Stimulated activated naive B cell treated with anti-CD40 and anti-IgM and Interleukin-4, amounts not matched to agents 10 μg/mL and 1 μg/mL and 100 μg/mL, for 72 hours (primary cell): ENCODE measurements around the gene RNF138.
"Not testable (repeated sequence)": the region's sequence is repeated elsewhere in the genome, so short reads cannot be mapped to it uniquely, and the experiment has no call there.

Experiments
- ATAC-seq, 2 donors: fragments of 150-1000 bp; cut with Tn5 transposase; replicated peaks; 2 replicates each; pipeline ENCODE4 v1.10.0; 2021; ENCODE audit warnings: moderate library complexity in 1 of 2
- DNase-seq: peaks from one replicate; pipeline ENCODE4 v3.0.0; 2021
- H3K27ac Mint-ChIP-seq: one replicate; pipeline ENCODE4 v1.8.0; 2022; ENCODE audit warnings: mild to moderate bottlenecking, mixed read lengths
- H3K27me3 Mint-ChIP-seq, 2 donors: one replicate each; pipeline ENCODE4 v1.8.0; 2022; ENCODE audit warnings: mixed read lengths in 2 of 2
- H3K36me3 Mint-ChIP-seq, 2 donors: one replicate each; pipeline ENCODE4 v1.8.0; 2022; ENCODE audit warnings: mixed read lengths in 2 of 2, mild to moderate bottlenecking in 1 of 2
- H3K4me1 Mint-ChIP-seq, 2 donors: one replicate each; pipeline ENCODE4 v1.8.0; 2022; ENCODE audit warnings: mixed read lengths in 2 of 2, mild to moderate bottlenecking in 1 of 2
- H3K4me3 Mint-ChIP-seq, 2 donors: one replicate each; pipeline ENCODE4 v1.8.0; 2022; ENCODE audit warnings: mild to moderate bottlenecking in 2 of 2, mixed read lengths in 2 of 2, moderate library complexity in 1 of 2
- H3K9me3 Mint-ChIP-seq, 2 donors: one replicate each; pipeline ENCODE4 v1.8.0; 2022; ENCODE audit warnings: mixed read lengths in 2 of 2, mild to moderate bottlenecking in 1 of 2

Gene RNF138

GRCh38 chr18:32086881-32087280 is 4.8 kb upstream of the RNF138 start:
- DNase-seq (no peak), ATAC-seq (no peak)
- Mint-ChIP-seq H3K4me3 (no peak overlapping the region), H3K4me1 (peaks cover 12 to 18% of the 10 kb centered on the region in 2 donors), H3K36me3 (peaks cover 3 to 10% of the 10 kb centered on the region in 2 donors), H3K27me3 (no peaks in the 10 kb centered on the region), H3K27ac (no peak overlapping the region), H3K9me3 (peaks cover 0 to 1% of the 10 kb centered on the region in 2 donors)

- not testable (repeated sequence) for H3K9me3 Mint-ChIP-seq, H3K27me3 Mint-ChIP-seq, H3K4me3 Mint-ChIP-seq, DNase-seq, ATAC-seq
- H3K36me3 Mint-ChIP-seq = peaks cover 25 to 32% of the 10 kb centered on the region in 2 donors
- peaks cover 19 to 30% of the 10 kb centered on the region in 2 donors for H3K4me1 Mint-ChIP-seq
- peak overlapping the region; percentile 82 for H3K27ac Mint-ChIP-seq
Measured at GRCh38 chr18:32090831-32091230, 843 bp upstream of the RNF138 start.

- Mint-ChIP-seq H3K9me3 (no peaks in the 10 kb centered on the region), H3K27ac (peak overlapping the region; percentile 99), H3K27me3 (no peaks in the 10 kb centered on the region), H3K36me3 (peaks cover 29 to 37% of the 10 kb centered on the region in 2 donors), H3K4me3 (peak overlapping the region; percentile 95 to 100), H3K4me1 (peaks cover 21 to 33% of the 10 kb centered on the region in 2 donors)
- DNase-seq (no peak), ATAC-seq (no peak)
Measured at GRCh38 chr18:32091325-32091723, 350 bp upstream of the RNF138 start.

GRCh38 chr18:32092422-32093101 is 888 bp downstream of the RNF138 start:
- peaks cover 30 to 40% of the 10 kb centered on the region in 2 donors for H3K36me3 Mint-ChIP-seq
- H3K4me3 Mint-ChIP-seq = peak overlapping the region; percentile 96 to 100
- no peaks in the 10 kb centered on the region for H3K9me3 Mint-ChIP-seq
- peak overlapping the region; percentile 99 for H3K27ac Mint-ChIP-seq
- no peaks in the 10 kb centered on the region for H3K27me3 Mint-ChIP-seq
- DNase-seq (peak; percentile 99), ATAC-seq (peak; percentile 86 to 90)
- H3K4me1 Mint-ChIP-seq = peaks cover 23 to 39% of the 10 kb centered on the region in 2 donors

GRCh38 chr18:32093102-32093511 is 1.4 kb downstream of the RNF138 start:
- Mint-ChIP-seq H3K9me3 (no peaks in the 10 kb centered on the region), H3K36me3 (peaks cover 31 to 40% of the 10 kb centered on the region in 2 donors), H3K27ac (peak overlapping the region; percentile 99), H3K4me3 (peak overlapping the region; percentile 96 to 100), H3K27me3 (no peaks in the 10 kb centered on the region), H3K4me1 (peaks cover 25 to 39% of the 10 kb centered on the region in 2 donors)
- peak; percentile 43 to 48 for ATAC-seq
- DNase-seq = peak; percentile 58

GRCh38 chr18:32093523-32093922 is 1.8 kb downstream of the RNF138 start:
- Mint-ChIP-seq H3K4me3 (peak overlapping the region; percentile 96 to 100), H3K36me3 (peaks cover 31 to 40% of the 10 kb centered on the region in 2 donors), H3K27ac (peak overlapping the region; percentile 99), H3K27me3 (no peaks in the 10 kb centered on the region), H3K4me1 (peaks cover 25 to 39% of the 10 kb centered on the region in 2 donors), H3K9me3 (no peaks in the 10 kb centered on the region)
- ATAC-seq = no peak
- no peak for DNase-seq

- H3K27me3 Mint-ChIP-seq = no peaks in the 10 kb centered on the region
- peak overlapping the region; percentile 26 to 100 for H3K4me3 Mint-ChIP-seq
- H3K4me1 Mint-ChIP-seq = peaks cover 28 to 45% of the 10 kb centered on the region in 2 donors
- H3K9me3 Mint-ChIP-seq = no peaks in the 10 kb centered on the region
- H3K27ac Mint-ChIP-seq = peak overlapping the region; percentile 49
- H3K36me3 Mint-ChIP-seq = peaks cover 35 to 39% of the 10 kb centered on the region in 2 donors
- no peak for DNase-seq
- ATAC-seq = no peak
Measured at GRCh38 chr18:32095192-32095899, 3.7 kb downstream of the RNF138 start.

GRCh38 chr18:32095900-32096229 is 4.2 kb downstream of the RNF138 start:
- peaks cover 37 to 41% of the 10 kb centered on the region in 2 donors for H3K36me3 Mint-ChIP-seq
- H3K9me3 Mint-ChIP-seq = no peaks in the 10 kb centered on the region
- no peak for ATAC-seq
- no peak for DNase-seq
- H3K27ac Mint-ChIP-seq = peak overlapping the region; percentile 49
- no peaks in the 10 kb centered on the region for H3K27me3 Mint-ChIP-seq
- H3K4me3 Mint-ChIP-seq = peak overlapping the region in 1 of 2 donors; percentile 4
- peaks cover 29 to 45% of the 10 kb centered on the region in 2 donors for H3K4me1 Mint-ChIP-seq

GRCh38 chr18:32096946-32097345 is 5.3 kb downstream of the RNF138 start:
- Mint-ChIP-seq H3K27me3 (no peaks in the 10 kb centered on the region), H3K36me3 (peaks cover 41 to 48% of the 10 kb centered on the region in 2 donors), H3K9me3 (no peaks in the 10 kb centered on the region), H3K4me1 (peaks cover 30 to 45% of the 10 kb centered on the region in 2 donors), H3K4me3 (no peak overlapping the region), H3K27ac (no peak overlapping the region)
- no peak for DNase-seq
- ATAC-seq = no peak

- Mint-ChIP-seq H3K4me1 (peaks cover 10 to 34% of the 10 kb centered on the region in 2 donors), H3K4me3 (no peak overlapping the region)
Measured at GRCh38 chr18:32104516-32104915, 12.8 kb downstream of the RNF138 start.

GRCh38 chr18:32110005-32110404 is 18.3 kb downstream of the RNF138 start:
- Mint-ChIP-seq H3K9me3 (no peaks in the 10 kb centered on the region), H3K4me1 (peaks cover 9 to 50% of the 10 kb centered on the region in 2 donors), H3K4me3 (no peak overlapping the region), H3K27me3 (no peaks in the 10 kb centered on the region), H3K27ac (no peak overlapping the region), H3K36me3 (peaks cover 18 to 40% of the 10 kb centered on the region in 2 donors)
- ATAC-seq (no peak), DNase-seq (no peak)

More at GRCh38 chr18:32104516-32104915, 12.8 kb downstream of the RNF138 start:
- H3K27ac Mint-ChIP-seq = peak overlapping the region; percentile 26
- ATAC-seq = no peak
- no peak for DNase-seq
- no peaks in the 10 kb centered on the region for H3K27me3 Mint-ChIP-seq
- no peaks in the 10 kb centered on the region for H3K9me3 Mint-ChIP-seq
- H3K36me3 Mint-ChIP-seq = peaks cover 25 to 40% of the 10 kb centered on the region in 2 donors

- H3K36me3 Mint-ChIP-seq = peaks cover 20 to 44% of the 10 kb centered on the region in 2 donors
- peaks cover 9 to 36% of the 10 kb centered on the region in 2 donors for H3K4me1 Mint-ChIP-seq
- no peak overlapping the region for H3K27ac Mint-ChIP-seq
- ATAC-seq (peak; percentile 62 to 81), DNase-seq (no peak)
- H3K4me3 Mint-ChIP-seq = no peak overlapping the region
- no peaks in the 10 kb centered on the region for H3K27me3 Mint-ChIP-seq
- H3K9me3 Mint-ChIP-seq = no peaks in the 10 kb centered on the region
Measured at GRCh38 chr18:32111706-32112105, 20.0 kb downstream of the RNF138 start.

- no peak overlapping the region for H3K27ac Mint-ChIP-seq
Measured at GRCh38 chr18:32112826-32113225, 21.2 kb downstream of the RNF138 start.

GRCh38 chr18:32114293-32114942 is 22.7 kb downstream of the RNF138 start:
- peaks cover 7 to 27% of the 10 kb centered on the region in 2 donors for H3K4me1 Mint-ChIP-seq

More at GRCh38 chr18:32112826-32113225, 21.2 kb downstream of the RNF138 start:
- DNase-seq (no peak), ATAC-seq (no peak)
- peaks cover 7 to 31% of the 10 kb centered on the region in 2 donors for H3K4me1 Mint-ChIP-seq
- no peak overlapping the region for H3K4me3 Mint-ChIP-seq
- H3K9me3 Mint-ChIP-seq = no peaks in the 10 kb centered on the region
- no peaks in the 10 kb centered on the region for H3K27me3 Mint-ChIP-seq
- H3K36me3 Mint-ChIP-seq = peaks cover 22 to 46% of the 10 kb centered on the region in 2 donors

More at GRCh38 chr18:32114293-32114942, 22.7 kb downstream of the RNF138 start:
- no peak overlapping the region for H3K4me3 Mint-ChIP-seq
- H3K9me3 Mint-ChIP-seq = no peaks in the 10 kb centered on the region
- H3K36me3 Mint-ChIP-seq = peaks cover 24 to 41% of the 10 kb centered on the region in 2 donors
- H3K27me3 Mint-ChIP-seq = no peaks in the 10 kb centered on the region
- DNase-seq = no peak
- ATAC-seq = no peak
- no peak overlapping the region for H3K27ac Mint-ChIP-seq
